Endodermal cell (in vitro differentiated cells): ENCODE measurements around the gene RGS19. TPM values are rescaled to one million over a fixed set of nuclear protein-coding genes. Genes with fewer than 3 reads are reported as not detected.
A peak's percentile ranks its signal among the peaks of the same experiment; 100 is the strongest.

Experiments used
- DNase-seq: peaks from one replicate; pipeline ENCODE4 v3.0.0-alpha.2; 2017
- H3K27ac ChIP-seq: 2 replicates; pipeline ENCODE4 v1.5.1; 2013; ENCODE audit warnings: mild to moderate bottlenecking, low read depth, low read length, moderate library complexity
- H3K27me3 ChIP-seq: 2 replicates; pipeline ENCODE4 v1.6.1; 2013; ENCODE audit warnings: mild to moderate bottlenecking, low read length, moderate library complexity; ENCODE audit not compliant: insufficient read depth, control insufficient read depth, poor library complexity, severe bottlenecking
- H3K36me3 ChIP-seq: 2 replicates; pipeline ENCODE4 v1.7.0; 2013; ENCODE audit warnings: mild to moderate bottlenecking, low read length, moderate library complexity; ENCODE audit not compliant: control insufficient read depth, insufficient read depth
- H3K4me1 ChIP-seq: one replicate; pipeline ENCODE4 v1.7.0; 2013; ENCODE audit warnings: low read length; ENCODE audit not compliant: control insufficient read depth, insufficient read depth
- H3K4me3 ChIP-seq: 2 replicates; pipeline ENCODE4 v1.5.1; 2013; ENCODE audit warnings: mild to moderate bottlenecking, low read length, moderate library complexity
- H3K9ac ChIP-seq: 2 replicates; pipeline ENCODE4 v1.6.1; 2013; ENCODE audit warnings: mild to moderate bottlenecking, low read length, moderate library complexity; ENCODE audit not compliant: poor library complexity, severe bottlenecking; ENCODE audit errors: extremely low read depth
- H3K9me3 ChIP-seq: 2 replicates; pipeline ENCODE4 v1.6.1; 2013; ENCODE audit warnings: mild to moderate bottlenecking, low read length, moderate library complexity; ENCODE audit not compliant: control insufficient read depth
- H3K27ac Mint-ChIP-seq: 2 replicates; pipeline ENCODE4 v1.8.0; 2020; ENCODE audit warnings: mixed read lengths
- H3K27me3 Mint-ChIP-seq: 2 replicates; pipeline ENCODE4 v1.8.0; 2021; ENCODE audit warnings: mild to moderate bottlenecking, mixed read lengths; ENCODE audit not compliant: insufficient read depth
- H3K36me3 Mint-ChIP-seq: 2 replicates; pipeline ENCODE4 v1.8.0; 2020; ENCODE audit warnings: low read depth, mixed read lengths
- H3K4me1 Mint-ChIP-seq: 2 replicates; pipeline ENCODE4 v1.8.0; 2020; ENCODE audit warnings: mixed read lengths
- H3K4me3 Mint-ChIP-seq: 2 replicates; pipeline ENCODE4 v1.8.0; 2020; ENCODE audit warnings: mild to moderate bottlenecking, moderate library complexity, mixed read lengths
- H3K9me3 Mint-ChIP-seq: 2 replicates; pipeline ENCODE4 v1.8.0; 2020; ENCODE audit warnings: mild to moderate bottlenecking, mixed read lengths
- CTCF ChIP-seq: fragments of 200-600 bp; sonication (generic); conservative IDR thresholded peaks from 2 replicates; pipeline ENCODE4 v1.5.0; 2021; ENCODE audit warnings: antibody characterized with exemption, mild to moderate bottlenecking
- WGBS, 2 experiments: methylation state at CpG; one replicate each; pipeline versions ENCODE4 v1.1.5 to v1.1.7; 2013; ENCODE audit warnings: missing lambda C conversion rate in 2 of 2, mixed read lengths in 1 of 2; ENCODE audit not compliant: insufficient coverage in 1 of 2, insufficient read length in 1 of 2; 5-methylcytosine and 5-hydroxymethylcytosine counted together
- total RNA-seq, 2 donors: library from RNA; stranded (reverse); fragmentation: NEBNext Ultra II Directional in 1 of 2; extraction: Animal tissue kit (Norgen Biotek cat#: 25700) in 1 of 2; gene quantifications; 2 replicates in 1 of 2; 3 replicates in 1 of 2; pipeline ENCODE4 v1.2.1, GENCODE V29; 2021

Gene RGS19
- total RNA-seq, 2 donors from 2014 or later = 14.6 to 15.8 TPM

GRCh38 chr20:64067733-64068307 lies 11.5 kb downstream of the RGS19 start:
- DNase-seq = no peak
- H3K9me3 Mint-ChIP-seq = no peaks in the 10 kb centered on the region
- no peak overlapping the region for H3K4me3 Mint-ChIP-seq
- Histone ChIP-seq H3K27ac (no peak overlapping the region), H3K9ac (no peak overlapping the region), H3K27me3 (no peaks in the 10 kb centered on the region), H3K9me3 (no peaks in the 10 kb centered on the region), H3K4me1 (no peaks in the 10 kb centered on the region), H3K4me3 (no peak overlapping the region), H3K36me3 (no peaks in the 10 kb centered on the region)
- no peaks in the 10 kb centered on the region for H3K36me3 Mint-ChIP-seq
- no peak for TF ChIP-seq CTCF
- peaks cover 3% of the 10 kb centered on the region for H3K27me3 Mint-ChIP-seq
- WGBS, 2 experiments = 90 to 94% methylated on average over 8 to 12 of the region's 12 CpGs
- peaks cover 14% of the 10 kb centered on the region for H3K4me1 Mint-ChIP-seq
- no peak overlapping the region for H3K27ac Mint-ChIP-seq

GRCh38 chr20:64067005-64067632 lies 12.2 kb downstream of the RGS19 start:
- no peak overlapping the region for H3K27ac ChIP-seq
- WGBS, 2 experiments = 85 to 88% methylated on average over 4 to 6 of the region's 6 CpGs
- H3K4me1 ChIP-seq = no peaks in the 10 kb centered on the region
- Mint-ChIP-seq H3K9me3 (no peaks in the 10 kb centered on the region), H3K27ac (no peak overlapping the region), H3K36me3 (no peaks in the 10 kb centered on the region), H3K27me3 (peaks cover 3% of the 10 kb centered on the region), H3K4me1 (peaks cover 14% of the 10 kb centered on the region), H3K4me3 (no peak overlapping the region)
- no peaks in the 10 kb centered on the region for H3K9me3 ChIP-seq
- no peak for DNase-seq
- no peaks in the 10 kb centered on the region for H3K36me3 ChIP-seq
- no peak overlapping the region for H3K9ac ChIP-seq
- no peak for TF ChIP-seq CTCF
- H3K4me3 ChIP-seq = no peak overlapping the region
- H3K27me3 ChIP-seq = no peaks in the 10 kb centered on the region

- Histone ChIP-seq H3K9me3 (no peaks in the 10 kb centered on the region), H3K27me3 (no peaks in the 10 kb centered on the region), H3K36me3 (no peaks in the 10 kb centered on the region), H3K27ac (no peak overlapping the region), H3K4me1 (no peaks in the 10 kb centered on the region), H3K4me3 (no peak overlapping the region), H3K9ac (no peak overlapping the region)
- DNase-seq = peak; percentile 80
- no peak overlapping the region for H3K4me3 Mint-ChIP-seq
- H3K27ac Mint-ChIP-seq = no peak overlapping the region
- H3K4me1 Mint-ChIP-seq = peaks cover 14% of the 10 kb centered on the region
- WGBS, 2 experiments = 44 to 57% methylated on average over 4 to 5 of the region's 5 CpGs
- H3K27me3 Mint-ChIP-seq = peaks cover 3% of the 10 kb centered on the region
- no peaks in the 10 kb centered on the region for H3K36me3 Mint-ChIP-seq
- H3K9me3 Mint-ChIP-seq = no peaks in the 10 kb centered on the region
- no peak for TF ChIP-seq CTCF
These were observed 13.4 kb downstream of the RGS19 start for GRCh38 chr20:64065974-64066343.
